Astrocyte (in vitro differentiated cells and primary cell): ENCODE results near the gene GRID2. TPM values are rescaled to one million over a fixed set of nuclear protein-coding genes. Genes with fewer than 3 reads are reported as not detected.

ENCODE experiments used
- DNase-seq: peaks from one replicate; pipeline ENCODE4 v3.0.0-alpha.2; 2010; ENCODE audit warnings: low read depth
- FAIRE-seq: peaks from 2 replicates; lab custom pipeline; 2011; peaks lifted over from hg19 to GRCh38; lab: Jason Lieb, UNC
- H2AFZ ChIP-seq: 2 replicates; pipeline ENCODE4 v1.6.0; 2012; ENCODE audit warnings: low read depth, low read length, inconsistent platforms
- H3K27ac ChIP-seq: 2 replicates; pipeline ENCODE4 v1.5.1; 2011; ENCODE audit warnings: low read depth, low read length, inconsistent platforms
- H3K27me3 ChIP-seq: 2 replicates; pipeline ENCODE4 v1.6.0; 2011; ENCODE audit warnings: low read length, inconsistent platforms; ENCODE audit not compliant: insufficient read depth
- H3K36me3 ChIP-seq: 2 replicates; pipeline ENCODE4 v1.5.1; 2011; ENCODE audit warnings: low read length, inconsistent platforms; ENCODE audit not compliant: insufficient read depth
- H3K4me1 ChIP-seq: 2 replicates; pipeline ENCODE4 v1.5.1; 2011; ENCODE audit warnings: low read length, inconsistent platforms; ENCODE audit not compliant: insufficient read depth
- H3K4me2 ChIP-seq: 2 replicates; pipeline ENCODE4 v1.6.0; 2012; ENCODE audit warnings: low read length, inconsistent platforms
- H3K4me3 ChIP-seq: 2 replicates; pipeline ENCODE4 v1.5.1; 2011; ENCODE audit warnings: low read depth, mild to moderate bottlenecking, low read length, inconsistent platforms; ENCODE audit not compliant: insufficient read depth
- H3K79me2 ChIP-seq: 2 replicates; pipeline ENCODE4 v1.6.0; 2012; ENCODE audit warnings: mild to moderate bottlenecking, low read length, inconsistent platforms; ENCODE audit not compliant: insufficient read depth
- H3K9ac ChIP-seq: 2 replicates; pipeline ENCODE4 v1.6.0; 2012; ENCODE audit warnings: mild to moderate bottlenecking, low read length, inconsistent platforms
- H3K9me3 ChIP-seq: 2 replicates; pipeline ENCODE4 v1.5.1; 2012; ENCODE audit warnings: low read depth, mild to moderate bottlenecking, low read length, inconsistent platforms; ENCODE audit not compliant: insufficient read depth
- H4K20me1 ChIP-seq: 2 replicates; pipeline ENCODE4 v1.6.0; 2012; ENCODE audit warnings: low read length, inconsistent platforms; ENCODE audit not compliant: insufficient read depth
- H3K27ac Mint-ChIP-seq: one replicate; pipeline ENCODE4 v1.8.0; 2021; ENCODE audit warnings: mild to moderate bottlenecking, mixed read lengths; ENCODE audit not compliant: unreplicated experiment
- H3K27me3 Mint-ChIP-seq: one replicate; pipeline ENCODE4 v1.8.0; 2021; ENCODE audit warnings: low read depth, mixed read lengths; ENCODE audit not compliant: unreplicated experiment
- H3K36me3 Mint-ChIP-seq: one replicate; pipeline ENCODE4 v1.8.0; 2021; ENCODE audit warnings: low read depth, mixed read lengths; ENCODE audit not compliant: unreplicated experiment
- H3K4me1 Mint-ChIP-seq: one replicate; pipeline ENCODE4 v1.8.0; 2021; ENCODE audit warnings: low read depth, mixed read lengths; ENCODE audit not compliant: unreplicated experiment
- H3K4me3 Mint-ChIP-seq: one replicate; pipeline ENCODE4 v1.8.0; 2021; ENCODE audit warnings: mild to moderate bottlenecking, moderate library complexity, mixed read lengths; ENCODE audit not compliant: unreplicated experiment
- H3K9me3 Mint-ChIP-seq: one replicate; pipeline ENCODE4 v1.8.0; 2021; ENCODE audit warnings: mild to moderate bottlenecking, mixed read lengths; ENCODE audit not compliant: unreplicated experiment
- CTCF ChIP-seq: IDR thresholded peaks from 2 replicates; pipeline ENCODE4 v1.5.1; 2011; ENCODE audit warnings: low read depth, mild to moderate bottlenecking, inconsistent platforms, low read length, moderate library complexity; ENCODE audit not compliant: insufficient read depth
- EZH2 ChIP-seq: IDR thresholded peaks from 2 replicates; pipeline ENCODE4 v1.6.1; 2012; ENCODE audit warnings: mild to moderate bottlenecking, low read length, inconsistent platforms; ENCODE audit not compliant: insufficient read depth
- total RNA-seq: library from RNA; stranded (reverse); gene quantifications from 2 replicates; pipeline ENCODE4 v1.2.1, GENCODE V29; 2021

GRID2 gene
- total RNA-seq, 1 donor from 2014 or later: 0.14 TPM

- Mint-ChIP-seq H3K4me3 (no peak overlapping the region), H3K27me3 (no peaks in the 10 kb centered on the region), H3K27ac (no peak overlapping the region), H3K9me3 (no peaks in the 10 kb centered on the region), H3K36me3 (no peaks in the 10 kb centered on the region), H3K4me1 (no peaks in the 10 kb centered on the region)
- Histone ChIP-seq H3K4me1 (no peaks in the 10 kb centered on the region), H3K27ac (no peak overlapping the region), H3K4me2 (no peak overlapping the region), H3K4me3 (no peak overlapping the region), H2AFZ (no peak overlapping the region), H3K79me2 (no peaks in the 10 kb centered on the region), H3K27me3 (no peaks in the 10 kb centered on the region), H3K9me3 (no peaks in the 10 kb centered on the region), H4K20me1 (no peaks in the 10 kb centered on the region), H3K36me3 (no peaks in the 10 kb centered on the region), H3K9ac (no peak overlapping the region)
- FAIRE-seq (no peak), DNase-seq (no peak)
- TF ChIP-seq EZH2: no peak
Observed at GRCh38 chr4:93446038-93446437, 1142.3 kb downstream of the GRID2 start.

DNA sequence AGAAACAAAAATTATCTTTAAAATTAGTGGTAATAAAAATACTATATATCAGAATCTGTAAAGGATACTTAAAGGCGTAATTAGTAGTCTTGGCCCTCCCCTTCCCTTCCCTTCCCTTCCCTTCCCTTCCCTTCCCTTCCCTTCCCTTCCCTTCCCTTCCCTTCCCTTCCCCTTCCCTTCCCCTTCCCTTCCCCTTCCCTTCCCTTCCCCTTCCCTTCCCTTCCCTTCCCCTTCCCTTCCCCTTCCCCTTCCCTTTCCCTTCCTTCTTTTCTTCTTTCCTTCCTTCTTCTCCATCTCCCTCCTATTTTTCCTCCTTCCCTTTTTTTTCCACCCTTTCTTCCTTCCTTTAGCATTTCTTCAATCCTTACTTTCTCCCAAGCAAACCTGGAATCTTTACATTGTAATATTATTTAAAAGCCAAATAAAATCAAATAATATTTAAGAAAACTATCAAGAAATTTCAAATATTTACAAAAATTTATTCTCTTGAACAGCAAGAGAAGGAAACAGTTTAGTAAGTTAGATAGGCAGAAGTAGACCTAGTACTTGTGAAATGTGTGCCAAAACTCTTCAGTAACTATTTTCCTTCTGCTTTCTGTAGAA is 1145.0 kb downstream of the GRID2 start:
- no peaks in the 10 kb centered on the region for H3K36me3 Mint-ChIP-seq
- FAIRE-seq (no peak), DNase-seq (no peak)
- Histone ChIP-seq H3K79me2 (no peaks in the 10 kb centered on the region), H3K27ac (no peak overlapping the region), H3K9me3 (no peaks in the 10 kb centered on the region), H2AFZ (no peak overlapping the region), H3K4me3 (no peak overlapping the region), H3K4me1 (no peaks in the 10 kb centered on the region), H3K36me3 (no peaks in the 10 kb centered on the region), H3K4me2 (no peak overlapping the region), H4K20me1 (no peaks in the 10 kb centered on the region), H3K9ac (no peak overlapping the region), H3K27me3 (no peaks in the 10 kb centered on the region)
- H3K27me3 Mint-ChIP-seq: no peaks in the 10 kb centered on the region
- no peak for TF ChIP-seq EZH2
- H3K4me3 Mint-ChIP-seq: no peak overlapping the region
- H3K9me3 Mint-ChIP-seq: no peaks in the 10 kb centered on the region
- H3K27ac Mint-ChIP-seq: no peak overlapping the region
- no peaks in the 10 kb centered on the region for H3K4me1 Mint-ChIP-seq

DNA sequence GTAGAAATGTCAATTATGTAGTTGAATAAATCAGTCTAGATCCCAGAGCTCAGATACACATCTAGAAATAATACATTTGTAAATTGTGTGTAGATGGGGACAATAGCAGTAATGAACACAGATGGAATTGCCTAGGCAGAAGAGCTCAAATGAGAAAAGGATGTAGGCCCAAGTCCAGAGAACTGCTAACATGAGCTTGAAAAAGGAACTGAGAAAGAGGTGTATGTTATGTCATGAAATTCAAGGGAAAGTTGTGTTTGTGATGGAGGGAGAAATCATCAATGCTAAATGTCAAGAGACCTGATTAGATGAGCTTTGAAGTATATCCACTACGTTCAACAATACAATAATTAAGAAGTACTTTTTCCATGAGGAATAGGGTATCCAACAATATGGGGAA is 1148.2 kb downstream of the GRID2 start:
- H2AFZ ChIP-seq: no peak overlapping the region
- DNase-seq: no peak
- no peak overlapping the region for H3K4me2 ChIP-seq
- H3K9ac ChIP-seq: no peak overlapping the region
- Mint-ChIP-seq H3K27ac (no peak overlapping the region), H3K4me3 (no peak overlapping the region), H3K27me3 (no peaks in the 10 kb centered on the region), H3K4me1 (no peaks in the 10 kb centered on the region), H3K36me3 (no peaks in the 10 kb centered on the region), H3K9me3 (no peaks in the 10 kb centered on the region)
- no peaks in the 10 kb centered on the region for H3K9me3 ChIP-seq
- H4K20me1 ChIP-seq: no peaks in the 10 kb centered on the region
- TF ChIP-seq EZH2 (no peak), CTCF (no peak)
- no peak overlapping the region for H3K4me3 ChIP-seq
- FAIRE-seq: no peak
- H3K79me2 ChIP-seq: no peaks in the 10 kb centered on the region
- no peaks in the 10 kb centered on the region for H3K4me1 ChIP-seq
- no peak overlapping the region for H3K27ac ChIP-seq
- no peaks in the 10 kb centered on the region for H3K36me3 ChIP-seq
- H3K27me3 ChIP-seq: no peaks in the 10 kb centered on the region
